Calu3 (cell line): Measurements from ENCODE around the gene APOL3. TPM values are rescaled to one million over a fixed set of nuclear protein-coding genes. Genes with fewer than 3 reads are reported as not detected.
"Not testable (repeated sequence)": the region's sequence is repeated elsewhere in the genome, so short reads cannot be mapped to it uniquely, and the experiment has no call there.

ENCODE experiments used
- Bru-seq: library from RNA; stranded (reverse); fragments of 400-500 nt; gene quantifications from one replicate; lab custom pipeline; 2021; lab: Mats Ljungman, UMichigan
- BruChase-seq, 2 experiments: library from RNA; stranded (reverse); fragments of 400-500 nt; gene quantifications; one replicate each; lab custom pipeline; 2021; lab: Mats Ljungman, UMichigan
- BruUV-seq: library from RNA; stranded (reverse); fragments of 400-500 nt; replicated peaks from 2 replicates; lab custom pipeline; 2021; lab: Mats Ljungman, UMichigan
- CTCF ChIA-PET: fragments of 300-600 bp; sonication (Branson Sonifier 250); formaldehyde crosslinking; loops from one replicate; lab custom pipeline; 2022; ENCODE audit warnings: antibody characterized with exemption; lab: Charles Lee
- DNase-seq: peaks from one replicate; pipeline ENCODE4 v3.0.0; 2022
- H3K27ac Mint-ChIP-seq: one replicate; pipeline ENCODE4 v1.8.0; 2022; ENCODE audit warnings: mixed read lengths; ENCODE audit not compliant: unreplicated experiment
- H3K27me3 Mint-ChIP-seq: one replicate; pipeline ENCODE4 v1.8.0; 2022; ENCODE audit warnings: mixed read lengths; ENCODE audit not compliant: unreplicated experiment
- H3K36me3 Mint-ChIP-seq: one replicate; pipeline ENCODE4 v1.8.0; 2022; ENCODE audit warnings: mild to moderate bottlenecking, moderate library complexity, mixed read lengths; ENCODE audit not compliant: insufficient read depth, unreplicated experiment
- H3K4me1 Mint-ChIP-seq: one replicate; pipeline ENCODE4 v1.8.0; 2022; ENCODE audit warnings: mild to moderate bottlenecking, low read depth, mixed read lengths; ENCODE audit not compliant: unreplicated experiment
- H3K4me3 Mint-ChIP-seq: one replicate; pipeline ENCODE4 v1.8.0; 2022; ENCODE audit warnings: mild to moderate bottlenecking, low read depth, moderate library complexity, mixed read lengths; ENCODE audit not compliant: unreplicated experiment
- H3K9me3 Mint-ChIP-seq: one replicate; pipeline ENCODE4 v1.8.0; 2022; ENCODE audit warnings: low read depth, mixed read lengths; ENCODE audit not compliant: unreplicated experiment
- CTCF ChIP-seq: fragments of 200-600 bp; IDR thresholded peaks from one replicate; pipeline ENCODE4 v1.8.0; 2022; ENCODE audit warnings: antibody characterized with exemption; ENCODE audit not compliant: unreplicated experiment
- intact Hi-C: fragments of 100-400 bp; cut with micrococcal nuclease; formaldehyde crosslinking; loops from one replicate; pipeline ENCODE4 v1.10.0; 2022; ENCODE audit not compliant: unreplicated experiment
- long read RNA-seq: library from polyadenylated mRNA; stranded (forward); transcript quantifications from one replicate; pipeline ENCODE4 v2.0.0, GENCODE V29; 2022
- total RNA-seq: library from RNA; stranded (reverse); gene quantifications from 2 replicates; pipeline ENCODE4 v1.2.3, GENCODE V29; 2022

Gene APOL3
- total RNA-seq (7.7 and 16.9 TPM in 2 replicates), Bru-seq, nascent RNA (percentile 48 among the genes with signal in this experiment), BruChase-seq, experiment 1, labeled RNA remaining after a 6-hour chase (percentile 42 among the genes with signal in this experiment), BruChase-seq, experiment 2, labeled RNA remaining after a 2-hour chase (percentile 41 among the genes with signal in this experiment)
- long read RNA-seq, partial matches to known transcripts = 6 of 20 reads
- long read RNA-seq, other reads (novel, unspliced or antisense) = 8 of 20 reads

- Mint-ChIP-seq H3K9me3 (no peaks in the 10 kb centered on the region), H3K4me3 (no peak within 1 kb of the TSS), H3K36me3 (peaks cover 11% of the 10 kb centered on the region), H3K27me3 (peaks cover 14% of the 10 kb centered on the region), H3K27ac (no peak within 1 kb of the TSS), H3K4me1 (peaks cover 45% of the 10 kb centered on the region)
- CTCF ChIA-PET = no interaction called here
- BruUV-seq = no TSS peak
- peak; percentile 38 for DNase-seq
- intact Hi-C loops = no loop called here
- no peak for TF ChIP-seq CTCF
Measured at GRCh38 chr22:36160499-36160942, at the start of gene APOL3. APOL3 (minus strand) TSS chr22:36160755; CDS start chr22:36149055, 11,700 bp downstream.

GRCh38 chr22:36210224-36210623, 49.7 kb upstream of the APOL3 start:
- no peak overlapping the region for H3K27ac Mint-ChIP-seq
- no peak overlapping the region for H3K4me3 Mint-ChIP-seq
- no peak for TF ChIP-seq CTCF
- DNase-seq = no peak
- peaks cover 23% of the 10 kb centered on the region for H3K4me1 Mint-ChIP-seq
- BruUV-seq = no TSS peak
- peaks cover 35% of the 10 kb centered on the region for H3K27me3 Mint-ChIP-seq
- intact Hi-C loops = no loop called here
- CTCF ChIA-PET = no interaction called here
- no peaks in the 10 kb centered on the region for H3K36me3 Mint-ChIP-seq
- no peaks in the 10 kb centered on the region for H3K9me3 Mint-ChIP-seq

- CTCF ChIA-PET, DNase-seq, intact Hi-C loops, H3K27ac Mint-ChIP-seq, H3K4me3 Mint-ChIP-seq, H3K9me3 Mint-ChIP-seq, H3K36me3 Mint-ChIP-seq, BruUV-seq: not testable (repeated sequence)
- H3K27me3 Mint-ChIP-seq = peaks cover 30% of the 10 kb centered on the region
- H3K4me1 Mint-ChIP-seq = peaks cover 29% of the 10 kb centered on the region
Measured at GRCh38 chr22:36209488-36209908, 48.9 kb upstream of the APOL3 start.

- Mint-ChIP-seq H3K4me3 (no peak overlapping the region), H3K9me3 (no peaks in the 10 kb centered on the region), H3K4me1 (peaks cover 34% of the 10 kb centered on the region), H3K36me3 (peaks cover 11% of the 10 kb centered on the region), H3K27me3 (peaks cover 29% of the 10 kb centered on the region), H3K27ac (no peak overlapping the region)
- CTCF ChIA-PET = interaction anchor here (0.7 kb wide), 1 partner anchor 14 kb away, joined by 6 read pairs; no protein-coding TSS in a partner anchor
- BruUV-seq = no TSS peak
- intact Hi-C loops = no loop called here
- no peak for TF ChIP-seq CTCF
- DNase-seq = no peak
Measured at GRCh38 chr22:36208914-36209313, 48.4 kb upstream of the APOL3 start.
